OCI-LY3 (cell line): ENCODE results near the gene NSL1.

Experiments
- H2AFZ ChIP-seq: fragments of 200-600, 300-600 bp; shearing (Covaris generic); 2 replicates; pipeline ENCODE4 v1.6.0; 2014; ENCODE audit warnings: antibody characterized with exemption, low read depth, low read length
- H3K27ac ChIP-seq: fragments of 200-600, 300-600 bp; sonication (generic); 2 replicates; pipeline ENCODE4 v1.5.1; 2014; ENCODE audit warnings: mild to moderate bottlenecking, low read length, moderate library complexity, mixed read lengths
- H3K27me3 ChIP-seq: fragments of 200-600, 300-600 bp; sonication (generic); 2 replicates; pipeline ENCODE4 v1.6.1; 2014; ENCODE audit warnings: low read depth, low read length, mixed read lengths
- H3K36me3 ChIP-seq: fragments of 200-600, 300-600 bp; sonication (generic); replicated peaks from 2 replicates; pipeline ENCODE3; 2014; ENCODE audit warnings: low read depth, low read length, mixed read lengths
- H3K4me1 ChIP-seq: fragments of 300-600, 200-600 bp; sonication (generic); 2 replicates; pipeline ENCODE4 v1.6.1; 2014; ENCODE audit warnings: low read length, mixed read lengths
- H3K4me2 ChIP-seq: fragments of 200-600, 300-600 bp; sonication (generic); 2 replicates; pipeline ENCODE4 v1.6.1; 2014; ENCODE audit warnings: low read length, mixed read lengths
- H3K4me3 ChIP-seq: fragments of 300-600, 200-600 bp; sonication (generic); 2 replicates; pipeline ENCODE4 v1.5.1; 2014; ENCODE audit warnings: antibody characterized with exemption, mild to moderate bottlenecking, low read length, moderate library complexity
- H3K79me2 ChIP-seq: fragments of 300-600, 200-600 bp; shearing (Covaris generic); 2 replicates; pipeline ENCODE4 v1.6.1; 2014; ENCODE audit warnings: mild to moderate bottlenecking, low read length, mixed read lengths
- H3K9ac ChIP-seq: fragments of 300-600, 200-600 bp; shearing (Covaris generic); 2 replicates; pipeline ENCODE4 v1.6.0; 2014; ENCODE audit warnings: mild to moderate bottlenecking, low read length, moderate library complexity
- H3K9me3 ChIP-seq: fragments of 200-600, 300-600 bp; shearing (Covaris generic); 2 replicates; pipeline ENCODE4 v1.6.1; 2014; ENCODE audit warnings: low read length, mixed read lengths; ENCODE audit not compliant: insufficient read depth
- H4K20me1 ChIP-seq: fragments of 200-600, 300-600 bp; sonication (generic); 2 replicates; pipeline ENCODE4 v1.6.1; 2016; ENCODE audit warnings: low read length, mixed read lengths; ENCODE audit not compliant: insufficient read depth
- CTCF ChIP-seq: fragments of 200-600, 300-600 bp; sonication (generic); IDR thresholded peaks from 2 replicates; pipeline ENCODE4 v1.5.1; 2014; ENCODE audit warnings: antibody characterized with exemption, low read length, low read depth
- EZH2phosphoT487 ChIP-seq: fragments of 200-600 bp; shearing (Covaris generic); IDR thresholded peaks from 2 replicates; pipeline ENCODE4 v1.6.1; 2018; ENCODE audit warnings: antibody characterized with exemption, mixed run types, low read depth

The NSL1 gene

DNA sequence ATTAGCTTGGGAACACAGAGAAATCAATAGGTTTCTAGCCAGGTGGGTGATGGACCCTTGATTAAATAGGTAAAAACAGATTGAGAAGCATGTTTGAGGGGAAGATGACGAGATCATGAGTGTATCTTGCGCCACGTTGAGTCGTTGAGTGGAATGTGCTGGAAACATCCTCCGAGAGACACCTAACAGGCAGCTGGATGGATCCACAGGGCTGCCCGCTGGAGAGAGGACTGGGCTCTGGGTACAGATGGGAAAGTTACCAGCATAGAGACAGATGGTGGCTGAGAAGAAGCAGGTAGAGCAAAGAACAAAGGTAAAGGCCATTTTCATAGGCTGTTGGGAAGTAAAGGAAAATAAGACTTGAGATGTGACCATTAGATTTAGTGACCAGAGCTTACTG is 107.5 kb downstream of the NSL1 start:
- Histone ChIP-seq H3K9ac (no peak overlapping the region), H3K4me3 (no peak overlapping the region)
- TF ChIP-seq CTCF = no peak
- no peak for TF ChIP-seq EZH2phosphoT487

GRCh38 chr1:212683357-212683722 is 108.2 kb downstream of the NSL1 start:
- Histone ChIP-seq H3K4me2 (peak overlapping the region; percentile 61), H3K27ac (peak overlapping the region; percentile 80), H4K20me1 (no peaks in the 10 kb centered on the region), H3K4me1 (peaks cover 67% of the 10 kb centered on the region), H3K9ac (peak overlapping the region; percentile 58), H3K27me3 (no peaks in the 10 kb centered on the region), H2AFZ (peak overlapping the region; percentile 36; the same call in 1 of the 2 replicates), H3K4me3 (peak overlapping the region; percentile 49), H3K36me3 (peaks cover 7% of the 10 kb centered on the region), H3K79me2 (no peaks in the 10 kb centered on the region), H3K9me3 (no peaks in the 10 kb centered on the region)
- TF ChIP-seq EZH2phosphoT487 (no peak), CTCF (no peak)

More for the DNA sequence above, 107.5 kb downstream of the NSL1 start:
- Histone ChIP-seq H2AFZ (no peak overlapping the region), H3K4me1 (peaks cover 61% of the 10 kb centered on the region), H3K4me2 (peak overlapping the region; percentile 61), H3K9me3 (no peaks in the 10 kb centered on the region), H3K79me2 (no peaks in the 10 kb centered on the region), H3K27ac (peak overlapping the region; percentile 80), H3K36me3 (peaks cover 7% of the 10 kb centered on the region), H4K20me1 (no peaks in the 10 kb centered on the region), H3K27me3 (no peaks in the 10 kb centered on the region)

GRCh38 chr1:212680680-212681389 is 110.7 kb downstream of the NSL1 start:
- peaks cover 4% of the 10 kb centered on the region for H3K36me3 ChIP-seq
- TF ChIP-seq CTCF (no peak), EZH2phosphoT487 (no peak)

GRCh38 chr1:212678456-212679410 is 112.8 kb downstream of the NSL1 start:
- Histone ChIP-seq H3K4me3 (peak overlapping the region; percentile 43), H2AFZ (no peak overlapping the region), H3K9ac (peak overlapping the region; percentile 79), H4K20me1 (no peaks in the 10 kb centered on the region), H3K79me2 (no peaks in the 10 kb centered on the region), H3K27me3 (no peaks in the 10 kb centered on the region), H3K4me1 (peaks cover 76% of the 10 kb centered on the region), H3K9me3 (no peaks in the 10 kb centered on the region), H3K36me3 (no peaks in the 10 kb centered on the region), H3K27ac (peak overlapping the region; percentile 96), H3K4me2 (peak overlapping the region; percentile 72)
- TF ChIP-seq EZH2phosphoT487 (no peak), CTCF (no peak)

More at GRCh38 chr1:212680680-212681389, 110.7 kb downstream of the NSL1 start:
- H3K4me1 ChIP-seq = peaks cover 92% of the 10 kb centered on the region
- peak overlapping the region; percentile 28 for H3K4me2 ChIP-seq
- no peaks in the 10 kb centered on the region for H3K79me2 ChIP-seq
- peak overlapping the region; percentile 10; the same call in 1 of the 2 replicates for H3K9ac ChIP-seq
- H2AFZ ChIP-seq = no peak overlapping the region
- peak overlapping the region; percentile 96 for H3K27ac ChIP-seq
- no peaks in the 10 kb centered on the region for H4K20me1 ChIP-seq
- no peak overlapping the region for H3K4me3 ChIP-seq
- H3K27me3 ChIP-seq = no peaks in the 10 kb centered on the region
- no peaks in the 10 kb centered on the region for H3K9me3 ChIP-seq
